ENCODE results near the gene HIPK2.

DNA sequence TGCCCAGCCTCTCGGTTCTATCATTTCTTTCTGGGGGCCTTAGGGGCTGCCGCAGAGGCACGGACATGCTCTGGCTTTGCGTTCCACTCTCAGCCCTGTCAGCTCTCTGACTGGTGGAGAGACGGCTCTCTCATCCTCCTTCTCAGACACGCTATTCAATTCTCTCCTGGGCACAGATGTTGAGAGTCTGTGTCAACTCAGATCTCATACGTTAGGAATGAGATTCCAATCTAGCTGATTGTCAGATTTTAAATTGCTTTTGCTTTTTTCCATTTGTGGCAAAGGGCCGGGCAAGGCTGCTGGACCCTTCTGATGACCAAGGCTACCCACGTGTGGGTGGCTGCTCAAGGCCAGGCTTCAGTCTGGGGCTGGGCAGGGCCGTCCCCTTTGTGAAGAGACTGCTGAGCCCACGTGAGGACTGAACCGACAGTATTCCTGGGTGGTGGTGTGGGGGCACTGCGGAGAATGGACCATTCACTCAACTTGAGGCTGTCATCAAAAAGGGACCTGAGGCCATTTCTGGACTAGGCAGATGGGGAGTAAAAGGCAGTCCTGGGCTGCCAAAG lies 182.8 kb downstream of the HIPK2 start:
- TF ChIP-seq SNAI2 (CRISPR knock-in tag; IDR thresholded peaks at IDR 0.05), result no peak
- TF ChIP-seq OSR1 (CRISPR knock-in tag; IDR thresholded peaks at IDR 0.05), result no peak
- no peak for TF ChIP-seq ZNF565 (CRISPR knock-in tag; conservative IDR thresholded peaks at IDR 0.05; ENCODE audit: low read depth)
- no peak for TF ChIP-seq ZFP3 (CRISPR knock-in tag; IDR thresholded peaks at IDR 0.05)
- no peak for TF ChIP-seq CREB5 (CRISPR knock-in tag; IDR thresholded peaks at IDR 0.05; ENCODE audit: low read depth)
- TF ChIP-seq, protein P1, sequence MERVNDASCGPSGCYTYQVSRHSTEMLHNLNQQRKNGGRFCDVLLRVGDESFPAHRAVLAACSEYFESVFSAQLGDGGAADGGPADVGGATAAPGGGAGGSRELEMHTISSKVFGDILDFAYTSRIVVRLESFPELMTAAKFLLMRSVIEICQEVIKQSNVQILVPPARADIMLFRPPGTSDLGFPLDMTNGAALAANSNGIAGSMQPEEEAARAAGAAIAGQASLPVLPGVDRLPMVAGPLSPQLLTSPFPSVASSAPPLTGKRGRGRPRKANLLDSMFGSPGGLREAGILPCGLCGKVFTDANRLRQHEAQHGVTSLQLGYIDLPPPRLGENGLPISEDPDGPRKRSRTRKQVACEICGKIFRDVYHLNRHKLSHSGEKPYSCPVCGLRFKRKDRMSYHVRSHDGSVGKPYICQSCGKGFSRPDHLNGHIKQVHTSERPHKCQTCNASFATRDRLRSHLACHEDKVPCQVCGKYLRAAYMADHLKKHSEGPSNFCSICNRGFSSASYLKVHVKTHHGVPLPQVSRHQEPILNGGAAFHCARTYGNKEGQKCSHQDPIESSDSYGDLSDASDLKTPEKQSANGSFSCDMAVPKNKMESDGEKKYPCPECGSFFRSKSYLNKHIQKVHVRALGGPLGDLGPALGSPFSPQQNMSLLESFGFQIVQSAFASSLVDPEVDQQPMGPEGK (CRISPR knock-in tag; IDR thresholded peaks at IDR 0.05; ENCODE audit: borderline replicate concordance), result no peak
